ENCODE data around the gene MGP.

DNA sequence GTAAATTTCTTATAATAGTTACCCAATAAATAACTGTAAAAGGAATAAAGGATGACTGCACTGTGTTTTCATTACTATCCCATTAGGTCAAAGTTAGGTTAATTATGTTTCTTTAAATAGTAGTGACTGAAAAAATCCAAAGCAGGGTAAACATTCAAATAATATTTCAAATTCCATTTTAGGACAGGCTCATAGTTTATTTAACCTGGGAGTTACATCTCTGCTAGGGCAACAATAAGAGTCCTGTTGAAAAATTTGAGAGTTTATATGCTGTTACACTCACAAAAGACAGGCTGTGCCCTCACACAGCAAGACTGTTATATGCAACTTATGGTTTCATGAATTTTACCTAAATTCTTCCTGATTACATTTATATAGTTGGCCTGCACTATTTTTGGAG is 44.6 kb upstream of the MGP start:
- TF ChIP-seq POLR2A (IDR thresholded peaks at IDR 0.05; ENCODE audit: low read depth, low read length): no peak
- TF ChIP-seq, protein P1, sequence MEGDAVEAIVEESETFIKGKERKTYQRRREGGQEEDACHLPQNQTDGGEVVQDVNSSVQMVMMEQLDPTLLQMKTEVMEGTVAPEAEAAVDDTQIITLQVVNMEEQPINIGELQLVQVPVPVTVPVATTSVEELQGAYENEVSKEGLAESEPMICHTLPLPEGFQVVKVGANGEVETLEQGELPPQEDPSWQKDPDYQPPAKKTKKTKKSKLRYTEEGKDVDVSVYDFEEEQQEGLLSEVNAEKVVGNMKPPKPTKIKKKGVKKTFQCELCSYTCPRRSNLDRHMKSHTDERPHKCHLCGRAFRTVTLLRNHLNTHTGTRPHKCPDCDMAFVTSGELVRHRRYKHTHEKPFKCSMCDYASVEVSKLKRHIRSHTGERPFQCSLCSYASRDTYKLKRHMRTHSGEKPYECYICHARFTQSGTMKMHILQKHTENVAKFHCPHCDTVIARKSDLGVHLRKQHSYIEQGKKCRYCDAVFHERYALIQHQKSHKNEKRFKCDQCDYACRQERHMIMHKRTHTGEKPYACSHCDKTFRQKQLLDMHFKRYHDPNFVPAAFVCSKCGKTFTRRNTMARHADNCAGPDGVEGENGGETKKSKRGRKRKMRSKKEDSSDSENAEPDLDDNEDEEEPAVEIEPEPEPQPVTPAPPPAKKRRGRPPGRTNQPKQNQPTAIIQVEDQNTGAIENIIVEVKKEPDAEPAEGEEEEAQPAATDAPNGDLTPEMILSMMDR (conservative IDR thresholded peaks at IDR 0.05; ENCODE audit: low read depth, low read length): peak; percentile 35
- TF ChIP-seq, protein P2, sequence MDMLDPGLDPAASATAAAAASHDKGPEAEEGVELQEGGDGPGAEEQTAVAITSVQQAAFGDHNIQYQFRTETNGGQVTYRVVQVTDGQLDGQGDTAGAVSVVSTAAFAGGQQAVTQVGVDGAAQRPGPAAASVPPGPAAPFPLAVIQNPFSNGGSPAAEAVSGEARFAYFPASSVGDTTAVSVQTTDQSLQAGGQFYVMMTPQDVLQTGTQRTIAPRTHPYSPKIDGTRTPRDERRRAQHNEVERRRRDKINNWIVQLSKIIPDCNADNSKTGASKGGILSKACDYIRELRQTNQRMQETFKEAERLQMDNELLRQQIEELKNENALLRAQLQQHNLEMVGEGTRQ (IDR thresholded peaks at IDR 0.05; ENCODE audit: low read depth, low read length): no peak
- no peak for TF ChIP-seq RCOR1 (IDR thresholded peaks at IDR 0.05; ENCODE audit: insufficient replicate concordance, low read length)
- no peak for TF ChIP-seq MXI1 (IDR thresholded peaks at IDR 0.05; ENCODE audit: borderline replicate concordance, low read depth, low read length)
- no peak for TF ChIP-seq NFE2L2 (IDR thresholded peaks at IDR 0.05; ENCODE audit: low read depth, low read length)
- no peak for TF ChIP-seq RFX5 (IDR thresholded peaks at IDR 0.05; ENCODE audit: low read depth, low read length)
- TF ChIP-seq CEBPB (IDR thresholded peaks at IDR 0.05; ENCODE audit: low read depth, low read length): no peak
- no peak for TF ChIP-seq BHLHE40 (IDR thresholded peaks at IDR 0.05; ENCODE audit: low read depth, low read length)
- no peak for TF ChIP-seq MAFK (IDR thresholded peaks at IDR 0.05; ENCODE audit: low read depth, low read length)
- TF ChIP-seq SMC3 (IDR thresholded peaks at IDR 0.05; ENCODE audit: low read depth, low read length): no peak
- no peak for TF ChIP-seq MAZ (IDR thresholded peaks at IDR 0.05; ENCODE audit: borderline replicate concordance, low read depth, low read length)
- peak; percentile 31 for TF ChIP-seq RAD21 (IDR thresholded peaks at IDR 0.05; ENCODE audit: low read length)

All from IMR-90 (cell line).